H1 (cell line): ENCODE measurements around the gene PLEKHA5. TPM values are rescaled to one million over a fixed set of nuclear protein-coding genes. Genes with fewer than 3 reads are reported as not detected.

Experiments used
- ASH2L ChIP-seq: fragments of 200-600, 300-600 bp; sonication (generic); IDR thresholded peaks from one replicate; pipeline ENCODE4 v1.7.1; 2017; ENCODE audit warnings: low read length
- CBX8 ChIP-seq: fragments of 300-800, 300-1000 bp; sonication (generic); IDR thresholded peaks from 2 replicates; pipeline ENCODE4 v1.7.1; 2016; ENCODE audit warnings: low read depth, low read length, borderline replicate concordance
- CEBPB ChIP-seq: IDR thresholded peaks from 2 replicates; pipeline ENCODE4 v1.6.1; 2012; ENCODE audit warnings: low read depth, low read length
- CHD2 ChIP-seq: IDR thresholded peaks from 2 replicates; pipeline ENCODE4 v1.6.1; 2012; ENCODE audit warnings: low read length, improper control_type of control experiment
- CREB1 ChIP-seq: IDR thresholded peaks from 2 replicates; pipeline ENCODE4 v1.6.1; 2012; ENCODE audit warnings: inconsistent platforms
- GABPA ChIP-seq: IDR thresholded peaks from 2 replicates; pipeline ENCODE4 v1.6.1; 2011; ENCODE audit warnings: mild to moderate bottlenecking, low read length, moderate library complexity, borderline replicate concordance; ENCODE audit not compliant: insufficient read depth
- JUN ChIP-seq: IDR thresholded peaks from 2 replicates; pipeline ENCODE4 v1.6.1; 2011; ENCODE audit warnings: low read depth, mild to moderate bottlenecking, improper control_type of control experiment, low read length
- JUND ChIP-seq: IDR thresholded peaks from 2 replicates; pipeline ENCODE4 v1.6.1; 2011; ENCODE audit warnings: mild to moderate bottlenecking, improper control_type of control experiment, low read length
- KDM4A ChIP-seq: IDR thresholded peaks from one replicate; pipeline ENCODE4 v1.7.1; 2012; ENCODE audit warnings: low read depth, mild to moderate bottlenecking, moderate library complexity, low read length, inconsistent platforms; ENCODE audit not compliant: severe bottlenecking
- NRF1 ChIP-seq: IDR thresholded peaks from 2 replicates; pipeline ENCODE4 v1.6.1; 2011; ENCODE audit warnings: mild to moderate bottlenecking, low read depth, low read length, improper control_type of control experiment
- POLR2A ChIP-seq, 2 experiments: IDR thresholded peaks; 1 replicate in 1 of 2; 2 replicates in 1 of 2; pipeline ENCODE4 v1.6.1; 2011; ENCODE audit warnings: low read depth in 2 of 2, low read length in 2 of 2, mild to moderate bottlenecking in 2 of 2; ENCODE audit errors: control extremely low read depth in 1 of 2
- POLR2AphosphoS5 ChIP-seq: IDR thresholded peaks from 2 replicates; pipeline ENCODE4 v1.6.1; 2011; ENCODE audit warnings: low read depth, low read length
- TAF1 ChIP-seq: IDR thresholded peaks from 2 replicates; pipeline ENCODE4 v1.6.1; 2011; ENCODE audit warnings: mild to moderate bottlenecking, low read depth, low read length
- TEAD4 ChIP-seq: IDR thresholded peaks from 2 replicates; pipeline ENCODE4 v1.6.1; 2012; ENCODE audit warnings: low read depth, low read length, inconsistent platforms, mixed read lengths
- polyA plus RNA-seq, 7 experiments: library from polyadenylated mRNA; depleted of rRNA in 3 of 7; stranded (reverse) in 5 of 7; unstranded in 2 of 7; fragments of >200 nt in 5 of 7; fragments of 200-250 nt in 2 of 7; gene quantifications; 1 replicate in 5 of 7; 2 replicates in 1 of 7; 4 replicates in 1 of 7; pipeline versions ENCODE4 v1.2.1 to v1.2.3, GENCODE V29; 2011 to 2013; ENCODE audit warnings: missing spikeins in 2 of 7, mixed read lengths in 2 of 7
- total RNA-seq: library from RNA; stranded (reverse); fragmentation: NEBNext Ultra II Directional; extraction: Animal tissue kit (Norgen Biotek cat#: 25700); gene quantifications from 2 replicates; pipeline ENCODE4 v1.2.1, GENCODE V29; 2021
- TF ChIP-seq, protein P1 (sequence below): fragments of 300-600 bp; sonication (generic); IDR thresholded peaks from 2 replicates; pipeline ENCODE4 v1.7.1; 2012; ENCODE audit warnings: low read length, moderate library complexity, mild to moderate bottlenecking, inconsistent platforms; ENCODE audit not compliant: insufficient replicate concordance

Gene PLEKHA5
- total and polyA plus RNA-seq, 2 of the 8 experiments (the other 6 are each of a cell fraction or from before 2014, with no cell fraction given), result 17.2 to 66.1 TPM

DNA sequence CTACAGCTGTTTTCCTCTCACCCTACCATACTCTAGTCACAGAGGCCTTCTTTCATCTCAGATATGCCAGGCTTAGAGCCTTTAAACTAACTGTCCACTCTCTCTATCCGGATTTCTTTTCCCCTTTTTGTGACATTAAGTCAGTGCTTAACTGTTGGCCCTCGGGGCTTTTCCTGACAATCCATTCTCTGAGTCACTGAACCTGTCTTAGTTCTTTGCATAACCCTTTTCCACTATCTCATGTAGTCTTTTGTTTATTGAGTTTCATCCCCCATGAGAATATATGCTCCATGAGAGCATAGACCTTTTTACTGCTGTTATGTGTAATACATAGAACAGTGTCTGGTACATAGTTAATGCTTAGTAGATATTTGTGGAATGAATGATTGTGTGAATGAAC, 68.7 kb downstream of the PLEKHA5 start (continued):
- TF ChIP-seq, protein P1, sequence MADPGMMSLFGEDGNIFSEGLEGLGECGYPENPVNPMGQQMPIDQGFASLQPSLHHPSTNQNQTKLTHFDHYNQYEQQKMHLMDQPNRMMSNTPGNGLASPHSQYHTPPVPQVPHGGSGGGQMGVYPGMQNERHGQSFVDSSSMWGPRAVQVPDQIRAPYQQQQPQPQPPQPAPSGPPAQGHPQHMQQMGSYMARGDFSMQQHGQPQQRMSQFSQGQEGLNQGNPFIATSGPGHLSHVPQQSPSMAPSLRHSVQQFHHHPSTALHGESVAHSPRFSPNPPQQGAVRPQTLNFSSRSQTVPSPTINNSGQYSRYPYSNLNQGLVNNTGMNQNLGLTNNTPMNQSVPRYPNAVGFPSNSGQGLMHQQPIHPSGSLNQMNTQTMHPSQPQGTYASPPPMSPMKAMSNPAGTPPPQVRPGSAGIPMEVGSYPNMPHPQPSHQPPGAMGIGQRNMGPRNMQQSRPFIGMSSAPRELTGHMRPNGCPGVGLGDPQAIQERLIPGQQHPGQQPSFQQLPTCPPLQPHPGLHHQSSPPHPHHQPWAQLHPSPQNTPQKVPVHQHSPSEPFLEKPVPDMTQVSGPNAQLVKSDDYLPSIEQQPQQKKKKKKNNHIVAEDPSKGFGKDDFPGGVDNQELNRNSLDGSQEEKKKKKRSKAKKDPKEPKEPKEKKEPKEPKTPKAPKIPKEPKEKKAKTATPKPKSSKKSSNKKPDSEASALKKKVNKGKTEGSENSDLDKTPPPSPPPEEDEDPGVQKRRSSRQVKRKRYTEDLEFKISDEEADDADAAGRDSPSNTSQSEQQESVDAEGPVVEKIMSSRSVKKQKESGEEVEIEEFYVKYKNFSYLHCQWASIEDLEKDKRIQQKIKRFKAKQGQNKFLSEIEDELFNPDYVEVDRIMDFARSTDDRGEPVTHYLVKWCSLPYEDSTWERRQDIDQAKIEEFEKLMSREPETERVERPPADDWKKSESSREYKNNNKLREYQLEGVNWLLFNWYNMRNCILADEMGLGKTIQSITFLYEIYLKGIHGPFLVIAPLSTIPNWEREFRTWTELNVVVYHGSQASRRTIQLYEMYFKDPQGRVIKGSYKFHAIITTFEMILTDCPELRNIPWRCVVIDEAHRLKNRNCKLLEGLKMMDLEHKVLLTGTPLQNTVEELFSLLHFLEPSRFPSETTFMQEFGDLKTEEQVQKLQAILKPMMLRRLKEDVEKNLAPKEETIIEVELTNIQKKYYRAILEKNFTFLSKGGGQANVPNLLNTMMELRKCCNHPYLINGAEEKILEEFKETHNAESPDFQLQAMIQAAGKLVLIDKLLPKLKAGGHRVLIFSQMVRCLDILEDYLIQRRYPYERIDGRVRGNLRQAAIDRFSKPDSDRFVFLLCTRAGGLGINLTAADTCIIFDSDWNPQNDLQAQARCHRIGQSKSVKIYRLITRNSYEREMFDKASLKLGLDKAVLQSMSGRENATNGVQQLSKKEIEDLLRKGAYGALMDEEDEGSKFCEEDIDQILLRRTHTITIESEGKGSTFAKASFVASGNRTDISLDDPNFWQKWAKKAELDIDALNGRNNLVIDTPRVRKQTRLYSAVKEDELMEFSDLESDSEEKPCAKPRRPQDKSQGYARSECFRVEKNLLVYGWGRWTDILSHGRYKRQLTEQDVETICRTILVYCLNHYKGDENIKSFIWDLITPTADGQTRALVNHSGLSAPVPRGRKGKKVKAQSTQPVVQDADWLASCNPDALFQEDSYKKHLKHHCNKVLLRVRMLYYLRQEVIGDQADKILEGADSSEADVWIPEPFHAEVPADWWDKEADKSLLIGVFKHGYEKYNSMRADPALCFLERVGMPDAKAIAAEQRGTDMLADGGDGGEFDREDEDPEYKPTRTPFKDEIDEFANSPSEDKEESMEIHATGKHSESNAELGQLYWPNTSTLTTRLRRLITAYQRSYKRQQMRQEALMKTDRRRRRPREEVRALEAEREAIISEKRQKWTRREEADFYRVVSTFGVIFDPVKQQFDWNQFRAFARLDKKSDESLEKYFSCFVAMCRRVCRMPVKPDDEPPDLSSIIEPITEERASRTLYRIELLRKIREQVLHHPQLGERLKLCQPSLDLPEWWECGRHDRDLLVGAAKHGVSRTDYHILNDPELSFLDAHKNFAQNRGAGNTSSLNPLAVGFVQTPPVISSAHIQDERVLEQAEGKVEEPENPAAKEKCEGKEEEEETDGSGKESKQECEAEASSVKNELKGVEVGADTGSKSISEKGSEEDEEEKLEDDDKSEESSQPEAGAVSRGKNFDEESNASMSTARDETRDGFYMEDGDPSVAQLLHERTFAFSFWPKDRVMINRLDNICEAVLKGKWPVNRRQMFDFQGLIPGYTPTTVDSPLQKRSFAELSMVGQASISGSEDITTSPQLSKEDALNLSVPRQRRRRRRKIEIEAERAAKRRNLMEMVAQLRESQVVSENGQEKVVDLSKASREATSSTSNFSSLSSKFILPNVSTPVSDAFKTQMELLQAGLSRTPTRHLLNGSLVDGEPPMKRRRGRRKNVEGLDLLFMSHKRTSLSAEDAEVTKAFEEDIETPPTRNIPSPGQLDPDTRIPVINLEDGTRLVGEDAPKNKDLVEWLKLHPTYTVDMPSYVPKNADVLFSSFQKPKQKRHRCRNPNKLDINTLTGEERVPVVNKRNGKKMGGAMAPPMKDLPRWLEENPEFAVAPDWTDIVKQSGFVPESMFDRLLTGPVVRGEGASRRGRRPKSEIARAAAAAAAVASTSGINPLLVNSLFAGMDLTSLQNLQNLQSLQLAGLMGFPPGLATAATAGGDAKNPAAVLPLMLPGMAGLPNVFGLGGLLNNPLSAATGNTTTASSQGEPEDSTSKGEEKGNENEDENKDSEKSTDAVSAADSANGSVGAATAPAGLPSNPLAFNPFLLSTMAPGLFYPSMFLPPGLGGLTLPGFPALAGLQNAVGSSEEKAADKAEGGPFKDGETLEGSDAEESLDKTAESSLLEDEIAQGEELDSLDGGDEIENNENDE, result no peak
- no peak for TF ChIP-seq NRF1
- TF ChIP-seq ASH2L, result no peak
- TF ChIP-seq CREB1, result no peak
- no peak for TF ChIP-seq TAF1
- no peak for TF ChIP-seq CBX8
- no peak for TF ChIP-seq POLR2A (IDR thresholded peaks at IDR 0.05; ENCODE audit: control extremely low read depth in 1 of 2, low read depth in 2 of 2, low read length in 2 of 2)
- TF ChIP-seq CHD2, result no peak
- no peak for TF ChIP-seq JUN
- no peak for TF ChIP-seq TEAD4
- TF ChIP-seq POLR2AphosphoS5, result no peak
- TF ChIP-seq KDM4A, result no peak
- TF ChIP-seq CEBPB, result no peak
- no peak for TF ChIP-seq JUND
- TF ChIP-seq GABPA, result no peak
